GDM1 (cell line): Measurements from ENCODE around the gene CLCC1.
A peak's percentile ranks its signal among the peaks of the same experiment; 100 is the strongest.
"Not testable (repeated sequence)": the region's sequence is repeated elsewhere in the genome, so short reads cannot be mapped to it uniquely, and the experiment has no call there.

Experiments
- DNase-seq: peaks from one replicate; lab custom pipeline; 2025; lab: John Stamatoyannopoulos, UW

CLCC1 gene

GRCh38 chr1:108963052-108963686, at the start of gene CLCC1:
Gene CLCC1, minus strand, starts transcription at chr1:108963484. Its CDS starts 13,047 bp downstream, at chr1:108950437.
- peak; percentile 85 for DNase-seq

GRCh38 chr1:109011335-109011734, 48.1 kb upstream of the CLCC1 start:
- DNase-seq = no peak

GRCh38 chr1:108996622-108997021, 33.3 kb upstream of the CLCC1 start:
- not testable (repeated sequence) for DNase-seq

- DNase-seq = no peak
These were observed 19.8 kb upstream of the CLCC1 start for GRCh38 chr1:108983114-108983513.

GRCh38 chr1:108976658-108977057, 13.4 kb upstream of the CLCC1 start:
- no peak for DNase-seq

GRCh38 chr1:108972951-108973350, 9.7 kb upstream of the CLCC1 start:
- no peak for DNase-seq

GRCh38 chr1:108969346-108969745, 6.1 kb upstream of the CLCC1 start:
- no peak for DNase-seq

- no peak for DNase-seq
These were observed 618 bp downstream of the CLCC1 start for GRCh38 chr1:108962681-108963051.

GRCh38 chr1:108961752-108962486, 1.4 kb downstream of the CLCC1 start:
- no peak for DNase-seq

GRCh38 chr1:108961198-108961597, 2.1 kb downstream of the CLCC1 start:
- DNase-seq = no peak

- no peak for DNase-seq
These were observed 2.6 kb downstream of the CLCC1 start for GRCh38 chr1:108960719-108961118.

GRCh38 chr1:108957888-108958287, 5.4 kb downstream of the CLCC1 start:
- no peak for DNase-seq

GRCh38 chr1:108955881-108956280, 7.4 kb downstream of the CLCC1 start:
- no peak for DNase-seq

- no peak for DNase-seq
These were observed 8.2 kb downstream of the CLCC1 start for GRCh38 chr1:108955111-108955510.

GRCh38 chr1:108953452-108953851, 9.8 kb downstream of the CLCC1 start:
- no peak for DNase-seq

GRCh38 chr1:108951242-108951641, 12.0 kb downstream of the CLCC1 start:
- no peak for DNase-seq

GRCh38 chr1:108949044-108949443, 14.2 kb downstream of the CLCC1 start:
- no peak for DNase-seq

GRCh38 chr1:108947871-108948525, 15.3 kb downstream of the CLCC1 start:
- DNase-seq = no peak

GRCh38 chr1:108936170-108936569, 27.1 kb downstream of the CLCC1 start:
- DNase-seq = no peak

GRCh38 chr1:108933944-108934343, 29.3 kb downstream of the CLCC1 start:
- no peak for DNase-seq

GRCh38 chr1:108927565-108927964, 35.7 kb downstream of the CLCC1 start:
- DNase-seq = not testable (repeated sequence)

- no peak for DNase-seq
These were observed 37.4 kb downstream of the CLCC1 start for GRCh38 chr1:108925920-108926319.

- no peak for DNase-seq
These were observed 46.5 kb downstream of the CLCC1 start for GRCh38 chr1:108916788-108917187.
